HG02938 (cell line): Measurements from ENCODE around the gene TTF2.
"Not testable (repeated sequence)": the region's sequence is repeated elsewhere in the genome, so short reads cannot be mapped to it uniquely, and the experiment has no call there.

ENCODE experiments used
- ATAC-seq: cut with Tn5 transposase; IDR thresholded peaks from one replicate; pipeline ENCODE4 v1.9.1; 2021; ENCODE audit warnings: mild to moderate bottlenecking, moderate library complexity; ENCODE audit not compliant: unreplicated experiment

The TTF2 gene

GRCh38 chr1:117092594-117092993 lies 32.5 kb downstream of the TTF2 start:
- no peak for ATAC-seq

GRCh38 chr1:117093091-117093534 lies 33.0 kb downstream of the TTF2 start:
- no peak for ATAC-seq

- ATAC-seq: peak; percentile 91
Observed at GRCh38 chr1:117093870-117094621, 33.9 kb downstream of the TTF2 start.

- no peak for ATAC-seq
Observed at GRCh38 chr1:117094841-117095604, 34.9 kb downstream of the TTF2 start.

- no peak for ATAC-seq
Observed at GRCh38 chr1:117096951-117097408, 36.9 kb downstream of the TTF2 start.

GRCh38 chr1:117097443-117097842 lies 37.3 kb downstream of the TTF2 start:
- ATAC-seq: no peak

- no peak for ATAC-seq
Observed at GRCh38 chr1:117098287-117098890, 38.3 kb downstream of the TTF2 start.

- no peak for ATAC-seq
Observed at GRCh38 chr1:117101334-117101733, 41.2 kb downstream of the TTF2 start.

- not testable (repeated sequence) for ATAC-seq
Observed at GRCh38 chr1:117101858-117102257, 41.7 kb downstream of the TTF2 start.

GRCh38 chr1:117104986-117105385 lies 44.9 kb downstream of the TTF2 start:
- no peak for ATAC-seq

GRCh38 chr1:117105722-117106121 lies 45.6 kb downstream of the TTF2 start:
- no peak for ATAC-seq

GRCh38 chr1:117106478-117106877 lies 46.4 kb downstream of the TTF2 start:
- ATAC-seq: no peak

GRCh38 chr1:117107364-117107763 lies 47.2 kb downstream of the TTF2 start:
- ATAC-seq: no peak

- ATAC-seq: no peak
Observed at GRCh38 chr1:117110774-117111173, 50.6 kb downstream of the TTF2 start.

- ATAC-seq: no peak
Observed at GRCh38 chr1:117112047-117112717, 52.1 kb downstream of the TTF2 start.

- no peak for ATAC-seq
Observed at GRCh38 chr1:117113199-117113598, 53.1 kb downstream of the TTF2 start.

- ATAC-seq: no peak
Observed at GRCh38 chr1:117114877-117115276, 54.8 kb downstream of the TTF2 start.

- ATAC-seq: no peak
Observed at GRCh38 chr1:117116090-117116783, 56.1 kb downstream of the TTF2 start.

- no peak for ATAC-seq
Observed at GRCh38 chr1:117116784-117117130, 56.6 kb downstream of the TTF2 start.

- ATAC-seq: no peak
Observed at GRCh38 chr1:117117697-117118096, 57.6 kb downstream of the TTF2 start.

GRCh38 chr1:117118137-117118536 lies 58.0 kb downstream of the TTF2 start:
- ATAC-seq: no peak
